DOHH2 (cell line): Measurements from ENCODE around the gene MED16.

Experiments
- CTCF ChIP-seq: fragments of 200-600 bp; sonication (generic); IDR thresholded peaks from one replicate; pipeline ENCODE4 v1.5.1; 2014; ENCODE audit warnings: antibody characterized with exemption, mild to moderate bottlenecking, low read depth, low read length; ENCODE audit not compliant: poor library complexity, severe bottlenecking
- EZH2phosphoT487 ChIP-seq: fragments of 200-600 bp; sonication (generic); IDR thresholded peaks from 2 replicates; pipeline ENCODE4 v1.6.1; 2017; ENCODE audit warnings: borderline replicate concordance, mild to moderate bottlenecking, antibody characterized with exemption, low read length, moderate library complexity, mixed read lengths

DNA sequence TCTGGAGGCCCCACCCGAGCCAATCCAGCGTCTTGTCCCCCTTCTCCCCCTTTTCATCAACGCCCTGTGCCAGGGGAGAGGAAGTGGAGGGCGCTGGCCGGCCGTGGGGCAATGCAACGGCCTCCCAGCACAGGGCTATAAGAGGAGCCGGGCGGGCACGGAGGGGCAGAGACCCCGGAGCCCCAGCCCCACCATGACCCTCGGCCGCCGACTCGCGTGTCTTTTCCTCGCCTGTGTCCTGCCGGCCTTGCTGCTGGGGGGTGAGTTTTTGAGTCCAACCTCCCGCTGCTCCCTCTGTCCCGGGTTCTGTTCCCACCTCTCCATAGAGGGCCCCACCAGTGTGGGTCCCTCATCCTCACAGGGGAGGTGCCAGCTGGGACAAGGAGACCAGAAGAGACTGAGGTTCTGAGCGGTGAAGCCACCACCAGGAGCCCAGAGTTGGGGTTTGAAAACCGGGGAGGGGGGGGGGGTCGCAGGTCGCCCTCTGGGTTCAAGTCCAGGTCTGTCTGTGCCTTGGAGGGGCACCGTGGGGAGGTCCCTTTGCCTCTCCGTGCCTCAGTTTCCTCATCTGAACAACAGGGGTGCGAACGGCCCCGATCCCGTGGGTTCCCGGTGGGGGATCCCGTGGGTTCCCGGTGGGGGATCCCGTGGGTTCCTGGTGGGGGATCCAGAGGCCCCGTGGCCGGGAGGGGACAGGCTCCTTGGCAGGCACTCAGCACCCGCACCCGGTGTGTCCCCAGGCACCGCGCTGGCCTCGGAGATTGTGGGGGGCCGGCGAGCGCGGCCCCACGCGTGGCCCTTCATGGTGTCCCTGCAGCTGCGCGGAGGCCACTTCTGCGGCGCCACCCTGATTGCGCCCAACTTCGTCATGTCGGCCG, 40.6 kb downstream of the MED16 start, which contains the start of gene ELANE:
- TF ChIP-seq CTCF (no peak), EZH2phosphoT487 (no peak)
